AG10803 (cell line): Measurements from ENCODE around the gene CTXN3.

Experiments used
- DNase-seq: peaks from one replicate; pipeline ENCODE4 v3.0.0; 2010; ENCODE audit warnings: low read depth
- H3K4me3 ChIP-seq: 2 replicates; pipeline ENCODE4 v1.5.1; 2011; ENCODE audit warnings: mild to moderate bottlenecking, low read length, control low read depth
- CTCF ChIP-seq: conservative IDR thresholded peaks from 2 replicates; pipeline ENCODE4 v1.5.1; 2011; ENCODE audit warnings: mild to moderate bottlenecking, low read length, control low read depth, inconsistent platforms

The CTXN3 gene

GRCh38 chr5:127706691-127707090, 57.8 kb downstream of the CTXN3 start:
- TF ChIP-seq CTCF = no peak
- no peak for DNase-seq
- H3K4me3 ChIP-seq = no peak overlapping the region

- no peak overlapping the region for H3K4me3 ChIP-seq
- TF ChIP-seq CTCF = no peak
Measured at GRCh38 chr5:127707209-127707608, 58.3 kb downstream of the CTXN3 start.

More at GRCh38 chr5:127707209-127707608, 58.3 kb downstream of the CTXN3 start:
- no peak for DNase-seq
